CD4-positive, alpha-beta T cell treated with Interleukin-21 for 1 hour (primary cell): ENCODE results near the gene ARHGEF10L.
A peak's percentile ranks its signal among the peaks of the same experiment; 100 is the strongest.

ENCODE experiments used
- DNase-seq: peaks from one replicate; pipeline ENCODE4 v3.0.0-alpha.2; 2020

ARHGEF10L gene

GRCh38 chr1:17639703-17640340 lies 100.3 kb downstream of the ARHGEF10L start:
- DNase-seq: no peak

GRCh38 chr1:17640393-17640792 lies 100.9 kb downstream of the ARHGEF10L start:
- no peak for DNase-seq

GRCh38 chr1:17640975-17641374 lies 101.5 kb downstream of the ARHGEF10L start:
- no peak for DNase-seq

GRCh38 chr1:17642169-17642568 lies 102.7 kb downstream of the ARHGEF10L start:
- no peak for DNase-seq

- no peak for DNase-seq
These were observed 103.4 kb downstream of the ARHGEF10L start for GRCh38 chr1:17642943-17643342.

GRCh38 chr1:17643861-17644703 lies 104.6 kb downstream of the ARHGEF10L start:
- no peak for DNase-seq

GRCh38 chr1:17645068-17645911 lies 105.8 kb downstream of the ARHGEF10L start:
- DNase-seq: no peak

- DNase-seq: no peak
These were observed 107.2 kb downstream of the ARHGEF10L start for GRCh38 chr1:17646444-17647280.

GRCh38 chr1:17648457-17649145 lies 109.1 kb downstream of the ARHGEF10L start:
- DNase-seq: no peak

GRCh38 chr1:17649371-17650106 lies 110.0 kb downstream of the ARHGEF10L start:
- DNase-seq: no peak

- no peak for DNase-seq
These were observed 113.8 kb downstream of the ARHGEF10L start for GRCh38 chr1:17653276-17653675.

- DNase-seq: peak; percentile 9
These were observed 114.3 kb downstream of the ARHGEF10L start for GRCh38 chr1:17653728-17654351.

- no peak for DNase-seq
These were observed 115.0 kb downstream of the ARHGEF10L start for GRCh38 chr1:17654519-17654918.

- DNase-seq: no peak
These were observed 115.7 kb downstream of the ARHGEF10L start for GRCh38 chr1:17655169-17655568.

- no peak for DNase-seq
These were observed 116.4 kb downstream of the ARHGEF10L start for GRCh38 chr1:17655922-17656321.

GRCh38 chr1:17657436-17657835 lies 117.9 kb downstream of the ARHGEF10L start:
- no peak for DNase-seq

- DNase-seq: no peak
These were observed 119.3 kb downstream of the ARHGEF10L start for GRCh38 chr1:17658837-17659236.

GRCh38 chr1:17661546-17662157 lies 122.2 kb downstream of the ARHGEF10L start:
- peak; percentile 30 for DNase-seq

- DNase-seq: no peak
These were observed 122.8 kb downstream of the ARHGEF10L start for GRCh38 chr1:17662296-17662695.

- no peak for DNase-seq
These were observed 123.3 kb downstream of the ARHGEF10L start for GRCh38 chr1:17662786-17663185.
